Measurements from ENCODE around the gene ANXA11. TPM values are rescaled to one million over a fixed set of nuclear protein-coding genes. Genes with fewer than 3 reads are reported as not detected.

The ANXA11 gene
- polyA plus RNA-seq, 1 donor from 2014 or later, result not detected

- Histone ChIP-seq H3K9ac (ENCODE audit: low read length) (no peak overlapping the region), H2AFZ (ENCODE audit: low read depth, low read length) (no peak overlapping the region), H3K79me2 (replicated peaks; ENCODE audit: insufficient read depth, low read length) (no peaks in the 10 kb centered on the region), H4K20me1 (ENCODE audit: insufficient read depth) (no peaks in the 10 kb centered on the region), H3K27ac (ENCODE audit: low read length) (no peak overlapping the region), H3K4me3 (ENCODE audit: low read length) (no peak overlapping the region), H3K9me3 (ENCODE audit: low read length) (no peaks in the 10 kb centered on the region), H3F3A (ENCODE audit: insufficient read depth, low read length, poor library complexity, severe bottlenecking) (no peaks in the 10 kb centered on the region), H3K9me2 (ENCODE audit: insufficient read depth, low read length) (no peaks in the 10 kb centered on the region), H3K27me3 (ENCODE audit: insufficient read depth, low read depth, low read length) (no peaks in the 10 kb centered on the region), H3K36me3 (ENCODE audit: insufficient read depth, low read length) (no peaks in the 10 kb centered on the region), H3K4me2 (ENCODE audit: low read length) (no peak overlapping the region)
- TF ChIP-seq RAD21 (conservative IDR thresholded peaks at IDR 0.05), result no peak
- no peak for TF ChIP-seq EZH2 (IDR thresholded peaks at IDR 0.05; ENCODE audit: borderline replicate concordance, insufficient read depth, low read length, poor library complexity, severe bottlenecking)
- TF ChIP-seq POLR2AphosphoS5 (IDR thresholded peaks at IDR 0.05), result no peak
- TF ChIP-seq CTCF (IDR thresholded peaks at IDR 0.05; ENCODE audit: poor library complexity, severe bottlenecking), result no peak
- TF ChIP-seq SMC3 (conservative IDR thresholded peaks at IDR 0.05; ENCODE audit: poor library complexity), result no peak
- no peak for TF ChIP-seq TAF1 (IDR thresholded peaks at IDR 0.05; ENCODE audit: low read depth)
- no peak for TF ChIP-seq REST (IDR thresholded peaks at IDR 0.05; ENCODE audit: borderline replicate concordance)
- no peak for TF ChIP-seq MXI1 (conservative IDR thresholded peaks at IDR 0.05; ENCODE audit: poor library complexity, severe bottlenecking)
- no peak for TF ChIP-seq EP300 (conservative IDR thresholded peaks at IDR 0.05; ENCODE audit: poor library complexity, severe bottlenecking)
Measured at GRCh38 chr10:80156216-80156615, 49.1 kb downstream of the ANXA11 start.

- Histone ChIP-seq H3K4me2 (ENCODE audit: low read length) (no peak overlapping the region), H3K27me3 (ENCODE audit: insufficient read depth, low read depth, low read length) (no peaks in the 10 kb centered on the region), H3K4me3 (ENCODE audit: low read length) (no peak overlapping the region), H3F3A (ENCODE audit: insufficient read depth, low read length, poor library complexity, severe bottlenecking) (no peaks in the 10 kb centered on the region), H4K20me1 (ENCODE audit: insufficient read depth) (no peaks in the 10 kb centered on the region), H3K9me3 (ENCODE audit: low read length) (no peaks in the 10 kb centered on the region), H3K36me3 (ENCODE audit: insufficient read depth, low read length) (no peaks in the 10 kb centered on the region), H3K9me2 (ENCODE audit: insufficient read depth, low read length) (no peaks in the 10 kb centered on the region), H2AFZ (ENCODE audit: low read depth, low read length) (no peak overlapping the region), H3K9ac (ENCODE audit: low read length) (no peak overlapping the region), H3K27ac (ENCODE audit: low read length) (no peak overlapping the region), H3K79me2 (replicated peaks; ENCODE audit: insufficient read depth, low read length) (no peaks in the 10 kb centered on the region)
- TF ChIP-seq SMC3 (conservative IDR thresholded peaks at IDR 0.05; ENCODE audit: poor library complexity), result no peak
- no peak for TF ChIP-seq TAF1 (IDR thresholded peaks at IDR 0.05; ENCODE audit: low read depth)
- TF ChIP-seq MXI1 (conservative IDR thresholded peaks at IDR 0.05; ENCODE audit: poor library complexity, severe bottlenecking), result no peak
- TF ChIP-seq EP300 (conservative IDR thresholded peaks at IDR 0.05; ENCODE audit: poor library complexity, severe bottlenecking), result no peak
- no peak for TF ChIP-seq EZH2 (IDR thresholded peaks at IDR 0.05; ENCODE audit: borderline replicate concordance, insufficient read depth, low read length, poor library complexity, severe bottlenecking)
- no peak for TF ChIP-seq POLR2AphosphoS5 (IDR thresholded peaks at IDR 0.05)
- no peak for TF ChIP-seq REST (IDR thresholded peaks at IDR 0.05; ENCODE audit: borderline replicate concordance)
- TF ChIP-seq RAD21 (conservative IDR thresholded peaks at IDR 0.05), result no peak
- no peak for TF ChIP-seq CTCF (IDR thresholded peaks at IDR 0.05; ENCODE audit: poor library complexity, severe bottlenecking)
Measured at GRCh38 chr10:80155696-80156215, 49.6 kb downstream of the ANXA11 start.
